ENCODE results near the gene CA12. TPM values are rescaled to one million over a fixed set of nuclear protein-coding genes. Genes with fewer than 3 reads are reported as not detected.

CA12 gene
- total RNA-seq, 1 donor from 2014 or later: 6.7 TPM

GRCh38 chr15:63353261-63353660 lies 28.4 kb downstream of the CA12 start:
- no peak for TF ChIP-seq CTCF (IDR thresholded peaks at IDR 0.05)
- ATAC-seq (no peak), DNase-seq (no peak)
- H3K36me3 ChIP-seq: no peaks in the 10 kb centered on the region
- H3K27ac ChIP-seq: no peak overlapping the region
- H3K4me3 ChIP-seq: no peak overlapping the region
- no peaks in the 10 kb centered on the region for H3K27me3 ChIP-seq
- H3K4me1 ChIP-seq: no peaks in the 10 kb centered on the region
- H3K9me3 ChIP-seq: no peaks in the 10 kb centered on the region
- intact Hi-C loops (cut with DNase I): no loop called here

- Histone ChIP-seq H3K27ac (no peak overlapping the region), H3K9me3 (no peaks in the 10 kb centered on the region), H3K4me1 (no peaks in the 10 kb centered on the region), H3K36me3 (no peaks in the 10 kb centered on the region), H3K4me3 (no peak overlapping the region), H3K27me3 (no peaks in the 10 kb centered on the region)
- ATAC-seq: no peak
- intact Hi-C loops (cut with DNase I): no loop called here
- no peak for TF ChIP-seq CTCF (IDR thresholded peaks at IDR 0.05)
- DNase-seq: no peak
These were observed 28.8 kb downstream of the CA12 start for GRCh38 chr15:63352808-63353207.

- intact Hi-C loops (cut with DNase I): no loop called here
- H3K9me3 ChIP-seq: no peaks in the 10 kb centered on the region
- no peak for DNase-seq
- ATAC-seq: no peak
- H3K4me3 ChIP-seq: no peak overlapping the region
- H3K27ac ChIP-seq: no peak overlapping the region
- no peaks in the 10 kb centered on the region for H3K4me1 ChIP-seq
- no peak for TF ChIP-seq CTCF (IDR thresholded peaks at IDR 0.05)
- H3K27me3 ChIP-seq: no peaks in the 10 kb centered on the region
- H3K36me3 ChIP-seq: no peaks in the 10 kb centered on the region
These were observed 30.5 kb downstream of the CA12 start for GRCh38 chr15:63351170-63351569.

GRCh38 chr15:63350178-63350621 lies 31.4 kb downstream of the CA12 start:
- H3K36me3 ChIP-seq: no peaks in the 10 kb centered on the region
- no peaks in the 10 kb centered on the region for H3K9me3 ChIP-seq
- no peak overlapping the region for H3K4me3 ChIP-seq
- no peak for ATAC-seq
- no peak overlapping the region for H3K27ac ChIP-seq
- no peak for TF ChIP-seq CTCF (IDR thresholded peaks at IDR 0.05)
- H3K4me1 ChIP-seq: no peaks in the 10 kb centered on the region
- intact Hi-C loops (cut with DNase I): no loop called here
- no peaks in the 10 kb centered on the region for H3K27me3 ChIP-seq
- no peak for DNase-seq

GRCh38 chr15:63349621-63350020 lies 32.0 kb downstream of the CA12 start:
- no peak for TF ChIP-seq CTCF (IDR thresholded peaks at IDR 0.05)
- H3K4me3 ChIP-seq: no peak overlapping the region
- no peaks in the 10 kb centered on the region for H3K4me1 ChIP-seq
- no peak for ATAC-seq
- no peak for DNase-seq
- H3K27me3 ChIP-seq: no peaks in the 10 kb centered on the region
- H3K27ac ChIP-seq: no peak overlapping the region
- no peaks in the 10 kb centered on the region for H3K36me3 ChIP-seq
- H3K9me3 ChIP-seq: no peaks in the 10 kb centered on the region
- intact Hi-C loops (cut with DNase I): no loop called here

GRCh38 chr15:63349156-63349555 lies 32.5 kb downstream of the CA12 start:
- intact Hi-C loops (cut with DNase I): no loop called here
- Histone ChIP-seq H3K36me3 (no peaks in the 10 kb centered on the region), H3K4me3 (no peak overlapping the region), H3K27ac (no peak overlapping the region), H3K4me1 (no peaks in the 10 kb centered on the region), H3K9me3 (no peaks in the 10 kb centered on the region), H3K27me3 (no peaks in the 10 kb centered on the region)
- no peak for DNase-seq
- no peak for TF ChIP-seq CTCF (IDR thresholded peaks at IDR 0.05)
- no peak for ATAC-seq

Data from upper lobe of right lung (tissue), 1 donor.